PFSK-1 (cell line): Measurements from ENCODE around the gene IL17C.

Source experiments
- FOXP2 ChIP-seq: optimal IDR thresholded peaks from 2 replicates; pipeline ENCODE3; 2011; ENCODE audit warnings: borderline replicate concordance, control low read depth, inconsistent platforms; ENCODE audit not compliant: insufficient read depth; ENCODE audit errors: extremely low read length, extremely low read depth
- POLR2AphosphoS5 ChIP-seq: IDR thresholded peaks from 2 replicates; pipeline ENCODE4 v1.6.1; 2012; ENCODE audit warnings: low read depth, mild to moderate bottlenecking, control low read depth, low read length, moderate library complexity
- REST ChIP-seq, 2 experiments: IDR thresholded peaks; 2 replicates each; pipeline versions ENCODE4 v1.6.1 to v1.8.0; 2011 to 2012; ENCODE audit warnings: low read depth in 2 of 2, low read length in 2 of 2, control low read depth in 1 of 2, inconsistent platforms in 1 of 2, mild to moderate bottlenecking in 1 of 2, moderate library complexity in 1 of 2; ENCODE audit not compliant: insufficient read depth in 1 of 2
- SIN3A ChIP-seq: IDR thresholded peaks from 2 replicates; pipeline ENCODE4 v1.6.1; 2012; ENCODE audit warnings: mild to moderate bottlenecking, low read length, moderate library complexity, borderline replicate concordance; ENCODE audit not compliant: insufficient read depth
- TAF1 ChIP-seq: IDR thresholded peaks from 2 replicates; pipeline ENCODE4 v1.6.1; 2012; ENCODE audit warnings: low read length, control low read depth, borderline replicate concordance; ENCODE audit not compliant: insufficient read depth

Gene IL17C

GRCh38 chr16:88601313-88602036, 36.9 kb upstream of the IL17C start:
- no peak for TF ChIP-seq REST (IDR thresholded peaks at IDR 0.05; ENCODE audit: insufficient read depth in 1 of 2, low read depth in 2 of 2, low read length in 2 of 2)

GRCh38 chr16:88602091-88602490, 36.3 kb upstream of the IL17C start:
- TF ChIP-seq FOXP2 = no peak
- no peak for TF ChIP-seq POLR2AphosphoS5
- no peak for TF ChIP-seq REST (IDR thresholded peaks at IDR 0.05; ENCODE audit: insufficient read depth in 1 of 2, low read depth in 2 of 2, low read length in 2 of 2)
- TF ChIP-seq SIN3A = no peak
- no peak for TF ChIP-seq TAF1

GRCh38 chr16:88605186-88606147, 32.9 kb upstream of the IL17C start:
- TF ChIP-seq FOXP2 = no peak
- no peak for TF ChIP-seq POLR2AphosphoS5
- TF ChIP-seq REST (IDR thresholded peaks at IDR 0.05; ENCODE audit: insufficient read depth in 1 of 2, low read depth in 2 of 2, low read length in 2 of 2) = no peak
- TF ChIP-seq SIN3A = no peak
- no peak for TF ChIP-seq TAF1

GRCh38 chr16:88606148-88606757, 32.1 kb upstream of the IL17C start:
- TF ChIP-seq REST (IDR thresholded peaks at IDR 0.05; ENCODE audit: insufficient read depth in 1 of 2, low read depth in 2 of 2, low read length in 2 of 2) (no peak), POLR2AphosphoS5 (no peak), SIN3A (no peak), TAF1 (no peak), FOXP2 (no peak)
